GM15510 (cell line): ENCODE measurements around the gene FOXB1.

Experiments
- POLR2A ChIP-seq: IDR thresholded peaks from 3 replicates; pipeline ENCODE4 v1.6.1; 2011; ENCODE audit warnings: borderline replicate concordance; ENCODE audit not compliant: insufficient read length; ENCODE audit errors: extremely low read depth

Gene FOXB1

DNA sequence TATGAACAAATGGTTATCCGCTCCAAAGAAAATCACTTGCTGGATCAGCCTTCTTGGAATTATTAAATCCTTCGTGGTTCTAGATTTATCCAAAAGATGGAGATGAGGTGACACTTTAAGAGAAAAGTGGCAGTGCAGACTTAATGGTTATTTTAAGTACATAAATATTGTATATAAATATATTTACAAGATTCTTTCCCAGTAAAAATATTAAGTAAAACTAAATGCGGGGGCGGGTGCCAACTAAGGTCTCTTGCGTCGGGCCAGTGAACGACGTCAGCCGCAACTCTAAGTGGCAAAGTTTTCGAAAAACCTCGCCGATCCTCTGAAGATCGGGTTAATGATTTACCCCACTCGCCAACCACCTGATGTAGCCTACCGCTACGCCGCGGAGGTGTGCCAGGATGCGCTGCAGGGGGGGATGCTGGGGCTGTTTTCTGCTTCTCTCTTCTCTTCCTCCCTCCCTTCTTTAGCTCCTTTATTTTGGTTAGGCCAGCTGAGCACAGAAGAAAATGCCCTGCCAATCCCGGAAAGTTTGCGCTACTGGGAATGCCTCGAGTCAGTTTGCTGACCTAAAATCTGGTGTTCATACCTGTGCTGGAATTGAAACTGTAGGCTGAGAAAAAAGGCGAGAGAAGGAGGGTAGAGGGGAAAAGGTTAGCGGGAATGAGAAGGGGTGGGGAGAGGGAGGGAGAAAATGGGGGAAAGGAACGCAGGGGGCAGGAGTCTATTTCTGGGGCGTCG, 7.6 kb upstream of the FOXB1 start:
- no peak for TF ChIP-seq POLR2A

- no peak for TF ChIP-seq POLR2A
Measured at GRCh38 chr15:59997070-59997701, 6.9 kb upstream of the FOXB1 start.

DNA sequence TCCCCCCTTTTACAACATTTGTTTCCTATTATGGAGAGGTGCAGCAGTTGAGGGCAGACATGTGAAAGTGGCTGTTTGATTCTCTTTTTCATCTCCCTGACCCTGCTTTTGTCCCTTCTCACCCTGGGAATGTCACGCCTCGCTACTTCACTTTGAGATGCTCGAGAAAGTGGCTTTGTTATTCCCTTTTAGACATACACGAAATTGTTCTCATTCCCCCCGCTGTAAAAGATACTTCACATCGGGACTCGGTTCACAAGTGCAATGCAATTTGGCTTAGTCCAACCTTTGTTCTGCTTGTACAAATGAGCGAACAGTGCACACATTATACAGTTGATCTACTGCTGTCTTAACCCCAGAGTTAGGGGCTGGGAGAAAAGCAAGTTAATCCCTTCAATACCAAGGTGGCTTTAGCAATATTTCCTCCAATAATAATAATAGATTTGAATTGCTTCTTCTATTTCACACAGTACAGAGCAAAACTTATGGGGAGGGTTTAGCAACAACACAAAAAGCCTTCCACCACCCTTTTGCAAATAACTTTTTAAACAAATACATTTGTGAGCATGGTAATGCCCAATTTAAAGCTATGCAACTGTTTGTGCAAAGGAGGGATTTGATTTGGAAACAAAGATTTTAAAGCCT, 5.7 kb upstream of the FOXB1 start:
- TF ChIP-seq POLR2A, result no peak

- TF ChIP-seq POLR2A, result no peak
Measured at GRCh38 chr15:59998950-59999611, 5.0 kb upstream of the FOXB1 start.

DNA sequence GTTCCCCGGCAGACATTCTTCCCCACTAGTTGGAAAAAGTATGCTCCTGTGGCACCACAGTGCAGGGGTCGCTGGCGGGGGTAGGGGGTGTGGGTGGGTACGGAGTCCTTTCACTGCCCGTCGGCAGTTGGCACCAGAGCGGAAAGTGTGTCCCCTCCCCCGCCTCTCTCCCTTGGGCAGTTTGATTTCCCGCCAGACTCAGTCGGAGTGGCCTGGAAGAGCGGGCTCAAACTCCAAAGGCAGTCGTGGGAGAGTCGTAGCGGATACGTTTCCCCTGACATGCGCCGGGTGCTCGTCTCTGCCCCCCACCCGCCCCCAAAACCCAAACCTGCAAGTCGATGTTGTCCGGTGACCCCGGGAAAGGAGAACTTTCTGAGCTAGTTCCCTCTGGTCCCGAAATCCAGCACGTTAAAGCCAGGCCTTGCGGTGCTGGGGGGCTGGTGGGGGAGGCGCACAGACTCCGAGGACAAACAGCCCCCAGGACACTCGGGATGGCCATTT, 4.4 kb upstream of the FOXB1 start:
- TF ChIP-seq POLR2A, result no peak

DNA sequence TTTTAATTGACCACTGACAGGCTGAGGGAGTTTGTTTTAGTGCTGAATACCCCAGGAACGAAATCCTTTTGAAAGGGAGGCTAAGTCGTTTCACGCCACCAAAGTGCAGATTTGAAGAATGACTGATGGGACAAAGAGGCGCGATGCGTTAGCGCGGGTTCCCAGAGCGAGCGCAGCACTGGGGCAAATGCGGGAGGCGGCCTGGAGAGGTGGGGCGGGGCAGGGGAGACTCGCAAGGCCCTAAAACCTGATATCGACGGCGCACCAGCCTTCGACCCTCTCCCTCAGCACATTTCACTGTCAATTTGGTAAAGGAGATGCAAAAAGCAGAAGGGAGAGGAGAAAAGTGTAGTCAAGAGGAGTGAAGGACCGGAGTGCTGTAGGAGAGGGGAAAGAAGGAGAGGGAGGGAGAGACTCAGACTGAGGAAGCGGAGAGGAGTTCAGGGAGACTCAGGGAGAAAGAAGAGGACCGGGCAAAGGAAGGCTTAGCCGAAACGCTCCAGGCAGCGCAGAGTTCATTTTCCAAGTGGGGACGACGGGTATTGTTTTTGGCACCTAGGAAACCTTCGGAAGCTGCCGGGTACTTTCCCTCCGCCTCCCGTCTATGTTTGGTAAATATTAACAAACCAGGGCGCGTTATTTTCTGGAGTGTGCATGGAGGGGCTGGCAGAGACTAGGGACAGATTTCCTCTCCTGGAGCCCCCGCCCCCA, 3.8 kb upstream of the FOXB1 start:
- no peak for TF ChIP-seq POLR2A

- no peak for TF ChIP-seq POLR2A
Measured at GRCh38 chr15:60000824-60001609, 3.1 kb upstream of the FOXB1 start.

DNA sequence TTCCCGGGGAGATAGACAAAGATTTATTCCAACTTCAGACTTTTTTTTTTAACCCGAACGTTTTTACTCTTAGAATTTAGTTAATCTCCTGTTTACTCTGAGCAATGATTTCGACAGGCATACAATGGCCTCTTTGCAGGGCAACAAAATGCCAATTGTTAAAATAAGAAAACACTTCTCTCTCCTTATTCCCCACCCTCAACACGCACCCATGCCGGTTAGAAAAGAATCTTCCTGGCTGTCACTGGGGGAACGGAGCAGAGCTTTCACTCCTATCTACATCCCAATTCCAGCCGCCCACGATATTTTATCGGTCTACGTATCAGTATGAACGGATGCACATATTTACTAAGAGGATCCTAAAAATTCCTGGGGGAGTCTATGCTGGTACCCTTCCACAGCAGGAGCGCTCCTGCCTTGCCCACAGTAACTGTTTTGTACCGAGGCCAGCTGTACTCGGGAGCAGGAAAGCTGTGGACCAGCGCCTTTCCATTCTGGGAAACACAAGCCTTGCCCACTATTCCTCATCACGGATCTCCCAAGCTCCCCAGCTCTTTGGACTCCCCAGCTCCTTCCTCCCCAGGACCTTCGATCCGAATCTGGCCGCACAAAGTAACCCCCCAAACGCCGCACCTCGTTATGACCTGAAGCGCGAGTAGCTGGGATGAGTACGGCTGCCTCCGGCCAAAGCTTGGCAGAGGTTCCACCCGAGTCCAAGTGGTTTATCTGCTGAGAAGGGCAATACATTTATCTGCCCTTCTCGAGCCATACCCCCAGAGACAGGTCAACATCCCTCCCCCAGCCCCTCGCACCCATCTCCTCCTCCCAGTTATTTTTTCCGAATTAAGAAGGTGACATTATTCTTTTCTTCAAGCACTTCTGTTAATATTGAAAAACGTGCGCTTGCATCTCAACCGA, 2.2 kb upstream of the FOXB1 start:
- TF ChIP-seq POLR2A, result no peak

DNA sequence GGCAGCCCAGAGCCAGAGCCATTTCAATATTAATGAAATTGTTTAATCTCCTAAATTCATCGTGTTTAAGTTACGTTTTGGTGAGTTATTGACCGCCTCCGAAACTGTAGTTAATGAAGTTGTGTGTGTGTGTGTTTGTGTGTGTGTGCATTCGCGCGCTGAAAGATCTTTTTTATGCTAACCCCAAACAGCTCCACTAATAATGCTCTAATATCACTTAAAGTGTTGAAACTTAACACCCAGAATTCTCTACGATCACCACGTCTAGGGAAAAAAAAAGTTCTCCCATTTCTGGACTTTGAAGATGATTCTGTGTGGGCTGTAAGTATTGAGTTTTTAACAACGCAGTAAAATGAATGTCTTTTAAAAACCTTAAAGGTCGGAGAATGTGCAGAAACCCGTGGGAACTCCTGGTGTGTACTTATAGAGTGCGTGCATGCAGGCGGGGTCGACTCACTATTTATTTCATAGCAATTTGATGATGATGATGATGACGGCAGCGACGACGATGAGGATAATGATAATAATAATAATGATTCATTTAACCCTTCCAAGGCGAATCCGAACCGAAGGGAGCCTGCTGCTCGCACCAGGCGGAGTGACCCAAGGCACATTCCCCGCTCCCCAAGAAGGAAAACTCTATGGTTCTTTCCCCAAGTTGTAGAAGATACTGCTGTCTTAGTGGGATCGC, 1.4 kb upstream of the FOXB1 start:
- TF ChIP-seq POLR2A, result no peak

DNA sequence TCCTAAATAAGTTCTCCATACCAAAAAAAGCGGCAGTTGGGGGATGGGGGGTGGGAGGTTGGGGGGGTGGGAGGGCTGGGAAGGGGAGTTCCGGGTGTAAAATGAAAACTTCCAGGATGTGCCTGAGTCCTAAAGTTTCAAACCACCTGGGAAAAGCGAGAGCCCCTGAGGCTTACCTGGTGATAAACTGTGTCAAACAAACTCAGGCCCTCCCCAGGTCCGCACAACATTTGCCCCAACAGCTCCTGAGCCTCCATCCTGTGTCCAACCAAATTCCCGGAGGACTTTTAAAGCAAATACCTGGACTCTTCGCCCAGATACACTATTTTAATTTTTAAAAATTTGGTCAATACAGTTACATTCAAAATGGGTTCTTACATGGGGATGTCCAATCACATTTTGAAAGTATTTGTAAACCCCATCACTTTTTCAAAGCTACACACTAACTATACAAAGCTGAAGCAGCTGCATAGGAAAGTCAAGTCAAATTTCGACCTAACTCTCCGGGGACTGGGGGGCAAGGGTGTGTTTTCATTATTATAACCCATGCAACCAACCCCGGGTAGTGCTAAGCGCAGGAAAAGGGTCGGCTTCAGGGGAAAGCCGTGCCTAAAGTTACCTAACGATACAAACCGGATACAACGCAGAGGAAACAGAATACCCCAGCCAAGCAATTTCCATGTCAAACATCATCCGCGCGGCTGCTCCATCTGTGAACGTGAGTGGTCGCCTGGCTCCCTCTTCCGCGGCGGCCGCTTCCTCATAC, 685 bp upstream of the FOXB1 start:
- no peak for TF ChIP-seq POLR2A

DNA sequence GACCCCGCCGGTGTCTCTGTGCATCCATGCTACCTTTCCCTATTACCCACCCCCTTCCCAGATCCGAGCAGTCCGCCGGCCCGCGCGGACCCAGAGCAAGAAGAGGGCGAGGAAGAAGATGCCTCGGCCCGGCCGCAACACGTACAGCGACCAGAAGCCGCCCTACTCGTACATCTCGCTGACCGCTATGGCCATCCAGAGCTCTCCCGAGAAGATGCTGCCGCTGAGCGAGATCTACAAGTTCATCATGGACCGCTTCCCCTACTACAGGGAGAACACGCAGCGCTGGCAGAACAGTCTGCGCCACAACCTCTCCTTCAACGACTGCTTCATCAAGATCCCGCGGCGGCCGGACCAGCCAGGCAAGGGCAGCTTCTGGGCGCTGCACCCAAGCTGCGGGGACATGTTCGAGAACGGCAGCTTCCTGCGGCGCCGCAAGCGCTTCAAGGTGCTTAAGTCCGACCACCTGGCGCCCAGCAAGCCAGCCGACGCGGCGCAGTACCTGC, 788 bp downstream of the FOXB1 start:
- TF ChIP-seq POLR2A, result no peak
